ENCODE data around the gene TNFAIP2. TPM values are rescaled to one million over a fixed set of nuclear protein-coding genes. Genes with fewer than 3 reads are reported as not detected.

TNFAIP2 gene
- total and polyA plus RNA-seq, 3 donors from 2014 or later, result 44.9 to 92.8 (median 51.8) TPM

DNA sequence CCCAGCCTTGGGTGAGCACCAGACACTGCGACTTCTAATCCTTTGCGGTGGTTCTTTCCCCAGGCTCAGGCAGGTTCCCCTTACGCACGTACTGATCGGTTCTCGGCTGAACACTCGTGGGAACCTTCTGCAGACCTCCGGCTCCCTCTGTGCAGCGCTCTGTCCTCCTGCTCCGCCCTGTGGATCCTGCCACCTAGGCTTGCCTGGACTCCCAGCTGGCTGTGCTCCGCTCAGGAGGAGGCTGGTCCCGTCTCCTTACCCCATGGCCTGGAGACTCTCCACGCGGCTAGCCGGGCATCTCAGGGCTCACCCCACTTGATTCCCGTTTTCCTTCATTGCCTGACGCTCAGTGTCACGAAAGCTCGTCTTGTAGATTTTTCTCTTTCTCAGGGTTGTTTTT is 34.7 kb downstream of the TNFAIP2 start:
- no peak overlapping the region for H3K27ac ChIP-seq
- H3K4me1 ChIP-seq, result peaks cover 11% of the 10 kb centered on the region
- H3K27me3 ChIP-seq, result no peaks in the 10 kb centered on the region
- no peaks in the 10 kb centered on the region for H3K36me3 ChIP-seq (ENCODE audit: low read depth, missing control alignments)
- no peaks in the 10 kb centered on the region for H3K9me3 ChIP-seq
- TF ChIP-seq POLR2A (IDR thresholded peaks at IDR 0.05), result no peak
- TF ChIP-seq, protein P1, sequence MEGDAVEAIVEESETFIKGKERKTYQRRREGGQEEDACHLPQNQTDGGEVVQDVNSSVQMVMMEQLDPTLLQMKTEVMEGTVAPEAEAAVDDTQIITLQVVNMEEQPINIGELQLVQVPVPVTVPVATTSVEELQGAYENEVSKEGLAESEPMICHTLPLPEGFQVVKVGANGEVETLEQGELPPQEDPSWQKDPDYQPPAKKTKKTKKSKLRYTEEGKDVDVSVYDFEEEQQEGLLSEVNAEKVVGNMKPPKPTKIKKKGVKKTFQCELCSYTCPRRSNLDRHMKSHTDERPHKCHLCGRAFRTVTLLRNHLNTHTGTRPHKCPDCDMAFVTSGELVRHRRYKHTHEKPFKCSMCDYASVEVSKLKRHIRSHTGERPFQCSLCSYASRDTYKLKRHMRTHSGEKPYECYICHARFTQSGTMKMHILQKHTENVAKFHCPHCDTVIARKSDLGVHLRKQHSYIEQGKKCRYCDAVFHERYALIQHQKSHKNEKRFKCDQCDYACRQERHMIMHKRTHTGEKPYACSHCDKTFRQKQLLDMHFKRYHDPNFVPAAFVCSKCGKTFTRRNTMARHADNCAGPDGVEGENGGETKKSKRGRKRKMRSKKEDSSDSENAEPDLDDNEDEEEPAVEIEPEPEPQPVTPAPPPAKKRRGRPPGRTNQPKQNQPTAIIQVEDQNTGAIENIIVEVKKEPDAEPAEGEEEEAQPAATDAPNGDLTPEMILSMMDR (IDR thresholded peaks at IDR 0.05), result no peak
- H3K4me3 ChIP-seq, result no peak overlapping the region
- intact Hi-C loops (cut with DNase I; ENCODE audit: low total_unique reads), result no loop called here
- no peak for DNase-seq
- 93 to 94% methylated on average over 10 to 19 of the region's 19 CpGs for WGBS, 2 donors

DNA sequence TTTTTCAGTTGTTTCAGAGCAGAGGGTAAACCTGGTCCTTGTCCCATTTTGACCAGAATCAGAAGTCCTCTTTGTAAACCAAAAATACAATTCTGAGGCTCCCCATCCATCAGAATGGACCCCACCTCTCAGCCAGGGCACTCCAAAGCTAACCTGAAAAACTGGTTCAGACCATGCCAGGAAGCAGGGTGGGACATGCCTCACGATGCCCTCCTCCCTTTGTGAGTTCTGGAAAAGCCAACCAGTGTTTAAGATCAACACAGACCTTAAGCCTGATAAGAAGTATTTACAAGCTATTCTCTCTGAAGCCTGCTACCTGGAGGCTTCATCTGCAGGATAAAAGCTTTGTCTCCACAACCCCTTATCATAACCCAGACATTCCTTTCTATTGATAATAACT is 35.4 kb downstream of the TNFAIP2 start:
- DNase-seq, result no peak
- H3K27me3 ChIP-seq, result no peaks in the 10 kb centered on the region
- no peak overlapping the region for H3K27ac ChIP-seq
- intact Hi-C loops (cut with DNase I; ENCODE audit: low total_unique reads), result no loop called here
- H3K9me3 ChIP-seq, result no peaks in the 10 kb centered on the region
- TF ChIP-seq, protein P1 (IDR thresholded peaks at IDR 0.05), result no peak
- no peak for TF ChIP-seq POLR2A (IDR thresholded peaks at IDR 0.05)
- 71 to 77% methylated on average over 1 of the region's 1 CpG for WGBS, 2 donors
- peaks cover 11% of the 10 kb centered on the region for H3K4me1 ChIP-seq
- no peak overlapping the region for H3K4me3 ChIP-seq
- H3K36me3 ChIP-seq (ENCODE audit: low read depth, missing control alignments), result no peaks in the 10 kb centered on the region

DNA sequence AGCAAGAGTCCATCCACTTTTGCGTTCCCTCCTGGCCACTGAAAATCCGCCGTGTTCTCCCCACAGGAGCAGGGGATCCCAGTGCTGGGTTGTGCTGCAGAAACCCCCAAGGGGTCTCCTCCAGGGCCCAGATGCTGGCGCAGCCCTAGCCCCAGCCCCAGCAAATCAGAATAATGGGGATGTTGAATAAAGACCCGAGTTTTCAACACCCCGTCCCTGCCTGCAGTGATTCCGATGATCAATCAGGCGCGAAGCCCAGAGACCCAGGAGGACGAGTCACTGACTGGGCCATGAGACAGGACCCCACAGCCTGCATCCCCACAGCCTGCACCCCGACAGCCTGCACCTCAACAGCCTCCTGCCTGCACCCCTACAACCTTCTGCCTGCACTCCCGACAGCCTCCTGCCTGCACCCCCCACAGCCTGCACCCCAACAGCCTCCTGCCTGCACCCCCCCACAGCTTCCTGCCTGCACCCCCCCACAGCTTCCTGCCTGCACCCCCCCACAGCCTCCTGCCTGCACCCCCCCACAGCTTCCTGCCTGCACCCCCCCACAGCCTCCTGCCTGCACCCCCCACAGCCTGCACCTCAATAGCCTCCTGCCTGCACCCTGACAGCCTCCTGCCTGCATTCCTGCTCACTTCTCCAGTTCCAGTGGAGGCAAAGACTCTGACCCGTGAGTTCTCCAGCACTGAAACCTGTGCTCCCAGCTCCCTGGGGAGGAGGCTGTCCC is 37.2 kb downstream of the TNFAIP2 start:
- H3K4me1 ChIP-seq, result peaks cover 11% of the 10 kb centered on the region
- no peaks in the 10 kb centered on the region for H3K27me3 ChIP-seq
- H3K9me3 ChIP-seq, result no peaks in the 10 kb centered on the region
- intact Hi-C loops (cut with DNase I; ENCODE audit: low total_unique reads), result no loop called here
- H3K27ac ChIP-seq, result no peak overlapping the region
- WGBS, 2 donors, result 84 to 94% methylated on average over 5 to 13 of the region's 13 CpGs
- H3K4me3 ChIP-seq, result no peak overlapping the region
- TF ChIP-seq, protein P1 (IDR thresholded peaks at IDR 0.05), result no peak
- TF ChIP-seq POLR2A (IDR thresholded peaks at IDR 0.05), result no peak
- DNase-seq, result no peak
- no peaks in the 10 kb centered on the region for H3K36me3 ChIP-seq (ENCODE audit: low read depth, missing control alignments)

DNA sequence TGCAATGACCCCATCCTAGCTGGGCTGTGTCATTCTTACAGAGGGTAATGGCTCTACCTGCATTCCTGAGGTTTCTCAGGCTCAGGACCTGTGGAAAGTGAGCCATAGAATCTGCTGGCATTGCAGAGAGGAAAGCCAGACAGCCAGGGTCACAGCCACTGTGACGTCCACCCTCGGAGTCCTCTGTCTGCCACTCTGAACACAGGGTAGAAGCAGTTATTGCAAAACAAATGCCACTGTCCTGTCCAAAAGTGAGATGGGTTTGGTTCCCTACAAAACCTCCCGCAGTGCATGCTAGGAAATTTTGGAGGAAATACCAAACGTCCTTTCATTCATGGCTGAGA is 37.8 kb downstream of the TNFAIP2 start:
- H3K36me3 ChIP-seq (ENCODE audit: low read depth, missing control alignments), result no peaks in the 10 kb centered on the region
- no peak for DNase-seq
- TF ChIP-seq POLR2A (IDR thresholded peaks at IDR 0.05), result no peak
- TF ChIP-seq, protein P1 (IDR thresholded peaks at IDR 0.05), result no peak
- H3K27me3 ChIP-seq, result no peaks in the 10 kb centered on the region
- H3K4me1 ChIP-seq, result peaks cover 6% of the 10 kb centered on the region
- H3K4me3 ChIP-seq, result no peak overlapping the region
- no peaks in the 10 kb centered on the region for H3K9me3 ChIP-seq
- no peak overlapping the region for H3K27ac ChIP-seq
- intact Hi-C loops (cut with DNase I; ENCODE audit: low total_unique reads), result no loop called here
- WGBS, 2 donors, result 38 to 50% methylated on average over 4 of the region's 4 CpGs

DNA sequence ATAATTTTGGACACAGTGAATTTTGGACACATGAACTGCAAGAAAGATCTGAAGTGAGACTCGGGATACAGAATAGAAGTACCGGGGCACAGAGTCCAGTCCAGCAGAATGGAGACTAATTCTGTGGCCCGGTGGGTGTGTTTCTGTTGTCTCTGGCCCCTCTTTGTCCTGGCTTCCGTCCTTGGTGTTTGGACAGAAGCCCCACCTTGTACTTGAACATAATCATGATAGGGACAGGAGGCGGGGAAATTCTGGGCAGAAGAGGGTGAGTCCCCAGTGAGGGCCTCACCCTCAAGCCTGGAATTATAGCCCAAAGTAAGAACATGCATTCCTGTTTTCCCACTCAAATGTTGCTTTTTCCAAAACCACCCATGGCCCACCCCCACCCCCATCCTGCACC is 39.9 kb downstream of the TNFAIP2 start:
- H3K27ac ChIP-seq, result no peak overlapping the region
- intact Hi-C loops (cut with DNase I; ENCODE audit: low total_unique reads), result no loop called here
- no peaks in the 10 kb centered on the region for H3K9me3 ChIP-seq
- TF ChIP-seq, protein P1 (IDR thresholded peaks at IDR 0.05), result no peak
- TF ChIP-seq POLR2A (IDR thresholded peaks at IDR 0.05), result no peak
- 76 to 79% methylated on average over 5 of the region's 5 CpGs for WGBS, 2 donors
- no peak for DNase-seq
- no peak overlapping the region for H3K4me3 ChIP-seq
- no peaks in the 10 kb centered on the region for H3K27me3 ChIP-seq
- no peaks in the 10 kb centered on the region for H3K36me3 ChIP-seq (ENCODE audit: low read depth, missing control alignments)
- no peaks in the 10 kb centered on the region for H3K4me1 ChIP-seq

Measured in testis (tissue), 3 donors.